Measurements from ENCODE around the gene BCL6.

BCL6 gene

DNA sequence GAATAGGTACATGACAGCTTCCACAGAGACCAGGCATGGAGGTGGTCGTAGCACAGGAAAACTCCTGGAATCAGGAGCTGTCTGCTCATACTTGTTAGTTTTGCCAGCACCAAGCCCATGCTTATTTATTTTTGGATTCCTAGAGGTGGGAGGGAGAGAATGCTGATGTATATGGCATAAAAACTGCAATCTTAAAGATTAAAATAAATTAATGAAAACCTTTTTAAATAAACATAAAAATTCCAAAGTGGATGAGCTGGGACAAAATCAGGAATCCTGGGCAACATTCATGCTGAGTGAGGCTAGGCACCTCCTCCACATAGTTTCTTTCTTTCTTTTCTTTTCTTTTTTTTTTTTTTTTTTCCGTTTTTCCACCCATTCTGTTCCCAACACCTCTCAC is 14.3 kb upstream of the BCL6 start:
- no peak for DNase-seq

DNA sequence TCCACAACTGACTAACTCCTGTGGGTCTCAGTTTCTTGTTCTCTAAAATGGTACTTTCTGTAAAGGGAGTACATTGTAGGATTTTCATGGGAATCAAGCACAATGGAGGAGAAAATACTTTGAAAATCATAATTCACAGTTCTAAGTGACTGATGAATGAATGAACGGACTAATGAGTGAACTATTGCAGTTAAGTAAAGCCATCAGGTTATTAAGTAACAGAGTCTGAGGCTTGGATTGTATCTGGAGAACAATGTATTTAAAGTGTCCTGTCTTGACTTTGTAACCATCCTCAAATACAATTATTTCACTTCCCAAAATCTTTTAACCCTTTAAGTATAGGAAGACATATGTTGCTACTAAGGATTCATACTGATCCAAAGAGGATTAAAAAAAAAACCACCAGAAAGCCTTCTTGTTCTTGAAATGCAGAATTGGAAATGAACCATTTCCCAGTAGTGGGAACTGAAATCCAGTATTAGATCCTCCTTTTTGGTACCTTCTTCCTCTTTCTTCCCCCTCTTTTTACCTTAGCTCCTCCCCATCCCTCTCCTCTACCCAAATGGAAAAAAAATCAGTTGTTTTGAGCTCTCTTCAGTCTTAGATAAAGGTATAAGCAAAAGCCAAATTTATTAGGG is 13.2 kb upstream of the BCL6 start:
- DNase-seq = no peak

DNA sequence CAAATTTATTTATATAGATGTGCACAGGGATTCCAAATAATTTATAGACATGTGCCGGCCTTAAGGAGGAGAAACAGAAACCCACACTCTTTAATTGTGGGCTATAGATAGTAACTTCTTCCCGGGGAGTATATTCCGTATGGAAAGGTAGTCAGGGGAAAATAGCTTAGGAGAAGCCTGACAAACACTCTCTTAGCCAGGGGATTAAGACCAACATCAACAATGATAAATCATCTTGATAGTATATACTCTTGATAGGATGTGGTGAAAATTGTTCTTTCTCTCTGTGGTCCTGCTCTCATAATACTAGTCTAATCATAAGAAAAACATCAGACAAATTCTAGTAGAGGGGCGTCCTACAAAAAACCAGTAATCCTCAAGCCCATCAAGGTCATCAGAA is 8.2 kb upstream of the BCL6 start:
- DNase-seq = no peak

DNA sequence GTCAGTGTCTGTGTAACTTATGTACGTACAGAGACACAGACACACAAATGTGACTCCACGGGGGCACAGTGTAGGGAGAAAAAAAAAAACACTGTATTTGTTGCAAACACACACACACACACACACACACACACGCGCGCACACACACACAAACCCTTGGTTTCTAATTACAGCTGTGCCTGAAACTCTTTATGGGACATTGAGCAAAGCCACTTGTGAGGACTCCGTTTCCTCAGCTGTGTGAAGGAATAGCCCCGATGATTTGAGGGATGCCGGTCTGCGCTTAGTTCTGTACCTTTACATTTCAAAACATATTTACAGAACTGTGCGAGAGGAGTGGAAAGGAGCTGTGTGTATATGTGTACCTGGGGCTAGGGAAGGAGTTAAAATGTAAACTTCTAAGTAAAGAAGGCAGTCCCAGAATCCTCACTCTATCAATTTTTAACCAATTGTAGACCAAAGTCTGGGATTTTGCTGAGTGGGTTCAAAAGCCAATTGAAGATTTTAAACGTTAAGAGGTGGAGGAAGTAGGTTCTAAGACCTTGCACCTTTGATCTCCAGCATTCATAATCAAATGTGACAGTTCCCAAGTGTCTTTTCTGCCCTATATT is 5.3 kb upstream of the BCL6 start:
- DNase-seq = no peak

DNA sequence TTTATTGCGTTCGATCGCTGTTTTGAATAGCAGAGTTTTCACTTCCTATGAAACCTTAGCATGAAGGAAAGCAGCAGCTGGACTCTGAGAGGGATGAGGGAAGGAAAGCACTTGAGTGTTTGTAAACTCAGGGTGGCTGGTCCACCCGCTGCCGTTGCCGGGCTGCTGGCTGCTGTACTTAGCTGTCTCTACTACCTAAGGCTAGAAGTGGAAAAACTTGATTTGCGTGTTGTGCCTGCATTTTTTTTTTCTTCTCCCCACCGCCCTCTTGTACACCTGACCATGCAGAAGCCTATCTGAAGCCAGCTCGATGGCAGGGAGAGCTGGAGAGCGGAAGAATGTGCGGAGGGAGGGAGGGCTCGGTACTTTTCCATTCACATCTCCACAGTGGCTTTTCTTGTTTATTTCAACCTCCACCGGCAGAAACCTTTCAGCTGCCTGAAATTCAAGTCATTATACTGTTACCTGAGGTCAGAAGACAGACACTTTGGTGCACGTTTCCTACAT is 4.8 kb upstream of the BCL6 start:
- no peak for DNase-seq

GRCh38 chr3:187748050-187748481 is 2.8 kb upstream of the BCL6 start:
- DNase-seq = peak; percentile 94

DNA sequence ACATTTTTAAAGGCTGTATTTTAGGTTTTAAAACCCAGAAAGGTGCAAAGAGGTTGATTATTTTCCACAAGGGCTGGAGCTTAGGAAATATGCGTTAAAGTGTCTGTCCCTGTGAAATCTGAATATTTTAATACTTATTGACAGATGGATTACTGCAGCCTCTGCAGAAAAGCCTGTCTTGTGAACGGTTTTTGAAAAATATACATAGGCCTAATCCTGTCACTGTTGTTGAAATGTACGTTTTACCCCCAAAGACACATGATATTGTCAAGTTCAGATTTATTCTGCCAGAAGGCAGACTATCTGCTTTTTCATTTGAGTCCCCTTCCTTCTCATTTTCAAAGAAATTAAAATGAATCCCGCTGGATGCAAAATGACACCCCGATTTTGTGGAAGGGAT is 2.2 kb upstream of the BCL6 start:
- DNase-seq = no peak

- DNase-seq = no peak
Measured at GRCh38 chr3:187746442-187747281, 1.4 kb upstream of the BCL6 start.

DNA sequence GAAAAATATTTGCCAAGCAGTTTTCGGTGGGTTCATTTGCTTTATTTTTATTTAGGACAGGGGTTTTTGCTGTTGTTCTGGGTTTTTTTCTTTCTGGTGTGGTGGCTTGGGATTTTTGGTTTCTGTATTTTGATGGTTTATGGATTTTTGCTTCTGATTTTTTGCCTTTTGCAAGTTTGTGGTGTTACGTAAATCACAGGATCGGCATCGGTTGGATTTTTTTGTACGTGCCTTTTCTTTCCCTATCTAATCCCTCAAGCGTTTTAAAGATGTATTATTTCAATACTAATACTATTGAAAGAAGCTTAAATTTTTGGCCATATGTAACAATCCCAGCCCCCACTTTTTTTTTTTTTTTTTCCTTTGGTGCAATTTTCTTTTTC is 782 bp upstream of the BCL6 start:
- no peak for DNase-seq

DNA sequence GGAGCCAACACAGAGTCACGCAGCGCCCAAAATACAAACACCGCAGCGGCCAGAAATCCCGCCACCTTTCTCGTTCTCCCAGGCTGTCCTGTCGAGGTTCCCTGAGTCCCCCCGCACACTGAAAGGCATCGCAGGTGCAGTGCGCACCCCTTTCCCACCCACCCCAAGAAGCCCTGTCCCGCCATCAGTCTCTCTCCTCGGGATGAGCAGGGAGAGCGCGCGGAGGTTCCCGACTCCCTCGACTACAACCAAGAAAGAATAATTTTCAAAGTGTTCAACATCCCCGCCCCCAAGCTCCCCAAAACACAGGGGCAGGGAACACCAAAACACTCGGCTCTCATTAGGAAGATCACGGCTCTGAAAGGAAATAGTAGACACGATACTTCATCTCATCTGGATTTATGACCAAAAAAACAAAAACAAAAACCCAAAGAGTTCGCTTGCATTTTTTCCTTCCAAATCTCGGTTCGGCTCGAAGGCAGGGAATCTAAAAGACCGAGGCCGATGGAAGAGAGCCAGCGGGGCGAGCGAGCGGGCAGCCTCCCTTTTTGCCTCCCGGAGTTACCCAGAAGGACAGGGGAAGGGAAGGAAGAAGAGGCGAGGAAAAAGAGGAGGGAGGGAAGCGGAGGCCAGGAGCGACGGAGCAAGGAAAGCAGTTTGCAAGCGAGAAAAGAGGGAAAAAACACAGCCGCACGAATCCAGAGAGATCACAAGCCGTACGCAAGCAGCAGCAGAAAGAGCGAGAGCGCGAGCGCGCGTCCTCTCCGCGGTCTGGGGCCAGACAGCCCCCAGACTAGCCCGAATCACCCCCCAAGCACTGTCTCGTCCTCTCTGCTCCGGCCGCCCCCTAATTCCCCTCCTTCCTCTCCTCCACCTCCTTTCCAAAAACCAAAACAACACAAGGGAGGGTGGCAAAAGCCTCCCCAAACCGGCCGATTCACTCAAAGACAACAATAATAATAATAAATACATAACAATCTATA is 808 bp downstream of the BCL6 start:
- peak; percentile 66 for DNase-seq

GRCh38 chr3:187743195-187744141 is 1.8 kb downstream of the BCL6 start:
- DNase-seq = peak; percentile 60

GRCh38 chr3:187742351-187743171 is 2.7 kb downstream of the BCL6 start:
- DNase-seq = peak; percentile 54

GRCh38 chr3:187741403-187742350 is 3.6 kb downstream of the BCL6 start:
- DNase-seq = peak; percentile 88

DNA sequence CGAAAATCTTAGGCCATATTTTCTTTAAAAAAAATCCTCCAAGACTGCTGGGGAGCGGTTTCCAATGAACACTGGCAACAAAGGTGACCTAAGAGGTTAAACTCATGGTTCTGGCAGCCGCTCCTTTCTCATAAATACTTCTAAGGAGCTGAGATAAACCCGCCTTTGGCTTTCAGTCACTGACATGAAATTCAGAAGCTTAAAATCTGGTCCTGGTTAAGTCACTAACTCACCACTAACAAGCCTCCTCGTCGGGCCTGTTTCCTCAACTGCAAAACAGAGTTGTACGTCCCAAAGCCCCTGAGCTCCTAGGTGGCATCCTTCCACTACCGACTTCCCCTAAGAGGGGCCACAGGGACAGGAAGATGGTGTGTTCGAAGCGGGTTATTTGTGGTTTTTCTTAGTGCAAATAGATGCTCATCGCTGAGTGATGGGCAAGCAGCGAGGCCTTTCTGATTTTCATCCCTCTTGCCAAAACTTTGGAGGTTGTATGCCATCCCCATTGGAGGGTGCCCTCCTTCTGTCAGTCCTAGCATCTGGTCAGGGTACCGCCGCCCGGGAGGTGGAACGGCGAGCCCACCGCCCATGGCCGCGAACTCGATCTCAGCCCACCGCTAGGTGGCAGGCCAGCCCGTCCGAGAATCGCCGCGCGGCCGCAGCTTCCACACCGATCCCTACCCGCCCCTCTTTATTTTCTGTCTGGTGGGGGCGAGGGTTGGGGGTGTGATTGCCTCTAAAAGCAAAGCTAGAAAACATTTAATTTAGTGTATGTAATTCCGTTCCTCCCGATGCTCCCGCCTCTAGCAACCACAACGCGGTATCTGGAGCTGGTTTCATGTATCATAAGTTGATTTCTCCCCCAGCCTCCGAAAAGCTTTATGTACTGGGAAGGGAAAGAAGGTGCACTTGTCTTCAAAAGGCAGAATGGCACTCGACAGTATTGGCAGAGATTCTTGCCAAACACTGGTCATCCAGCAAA is 4.6 kb downstream of the BCL6 start:
- peak; percentile 68 for DNase-seq

DNA sequence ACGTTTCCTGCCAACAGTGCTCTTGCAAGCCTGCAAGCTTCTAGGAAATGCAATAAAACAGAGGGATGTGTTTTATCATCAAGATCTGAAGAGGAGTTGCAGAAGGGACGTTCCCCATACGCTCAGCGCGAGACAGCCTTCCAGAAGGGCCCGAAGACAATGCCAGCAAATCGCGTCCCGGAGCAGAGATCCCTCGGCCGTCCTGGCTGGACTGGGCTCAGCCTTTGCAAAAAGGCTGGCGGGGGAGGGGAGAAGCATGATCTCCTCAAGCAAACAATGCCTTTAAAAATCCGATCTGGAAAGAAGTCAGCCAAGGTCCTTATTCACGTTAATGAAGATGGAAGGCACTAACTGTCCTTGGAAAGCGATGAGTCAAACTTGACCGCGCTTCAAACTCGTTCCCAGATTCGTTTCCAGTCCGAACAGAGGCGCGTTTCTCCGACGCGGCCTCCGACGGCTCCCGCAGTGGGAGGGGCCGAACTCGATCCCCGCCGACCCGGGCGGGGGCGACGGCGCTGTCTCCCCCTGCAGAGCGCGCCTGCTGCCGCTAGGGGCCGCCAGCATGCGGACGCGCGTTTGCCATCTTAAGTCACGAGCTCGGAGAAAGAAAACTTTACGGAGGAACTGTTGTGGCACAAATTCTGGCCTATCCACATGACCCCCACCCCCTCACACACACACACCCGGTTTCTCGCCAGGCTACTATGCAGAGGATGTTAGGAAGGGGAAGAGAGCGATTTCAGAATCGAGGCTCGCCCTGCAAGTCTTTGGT is 5.5 kb downstream of the BCL6 start:
- peak; percentile 85 for DNase-seq

DNA sequence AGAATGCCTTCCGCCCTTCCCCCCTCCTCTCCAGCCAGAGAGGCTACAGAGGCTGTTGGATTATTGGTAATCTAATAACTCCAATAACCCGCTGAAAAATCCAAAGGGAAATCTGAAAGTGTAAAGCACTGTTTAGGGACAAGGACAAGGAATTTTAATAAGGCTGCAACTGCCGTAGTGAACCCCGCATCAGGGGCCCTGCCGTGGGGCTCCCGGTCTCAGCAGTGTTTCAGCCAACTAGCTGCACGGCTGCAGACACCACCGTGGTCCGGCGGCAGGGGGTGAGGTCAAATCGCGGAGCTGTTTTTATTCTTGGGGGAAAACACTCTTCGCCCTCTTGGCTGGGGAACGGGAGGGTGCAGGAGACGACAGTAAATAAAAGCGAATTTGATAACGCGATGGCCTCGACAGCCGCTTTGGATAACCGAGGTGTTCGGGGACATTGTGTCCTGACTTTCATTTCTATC is 6.1 kb downstream of the BCL6 start:
- DNase-seq = peak; percentile 42

Data from hematopoietic multipotent progenitor cell treated with erythropoietin and hydrocortisone succinate and interleukin-3 and kit ligand, for 6 days (in vitro differentiated cells).